NB4 (cell line): Measurements from ENCODE around the gene CALD1.

ENCODE experiments used
- CTCF ChIP-seq: IDR thresholded peaks from one replicate; pipeline ENCODE4 v1.5.1; 2012; ENCODE audit warnings: low read depth, low read length
- MYC ChIP-seq: IDR thresholded peaks from 2 replicates; pipeline ENCODE4 v1.6.1; 2011; ENCODE audit warnings: low read depth, low read length
- POLR2A ChIP-seq: IDR thresholded peaks from 2 replicates; pipeline ENCODE4 v1.6.1; 2011; ENCODE audit warnings: mild to moderate bottlenecking; ENCODE audit not compliant: insufficient read length; ENCODE audit errors: extremely low read depth

- TF ChIP-seq CTCF (no peak), POLR2A (no peak), MYC (no peak)
These were observed 1.4 kb upstream of the CALD1 start for GRCh38 chr7:134777908-134778580.
